Activated CD8-positive, alpha-beta T cell treated with anti-CD3 and anti-CD28 coated beads, Interleukin-2, amount 10 ng/mL, durations not matched to agents 7 days and 5 days (primary cell): Measurements from ENCODE around the gene PAAF1. TPM values are rescaled to one million over a fixed set of nuclear protein-coding genes. Genes with fewer than 3 reads are reported as not detected.

Source experiments
- ATAC-seq: fragments of 150-1000 bp; cut with Tn5 transposase; one replicate; pipeline ENCODE4 v1.10.0; 2021; ENCODE audit warnings: moderate library complexity
- CTCF ChIA-PET: fragments of 350-600 bp; sonication (Branson Sonifier 250); formaldehyde crosslinking; loops from one replicate; lab custom pipeline; 2021; ENCODE audit warnings: antibody characterized with exemption; lab: Charles Lee
- POLR2A ChIA-PET: fragments of 350-600 bp; sonication (Branson Sonifier 250); formaldehyde crosslinking; loops from one replicate; lab custom pipeline; 2021; ENCODE audit warnings: antibody characterized with exemption; lab: Charles Lee
- DNase-seq: peaks from one replicate; pipeline ENCODE4 v3.0.0-alpha.2; 2020
- H3K27ac Mint-ChIP-seq: one replicate; pipeline ENCODE4 v1.8.0; 2021; ENCODE audit warnings: mild to moderate bottlenecking, mixed read lengths
- H3K27me3 Mint-ChIP-seq: one replicate; pipeline ENCODE4 v1.8.0; 2021; ENCODE audit warnings: low read depth, mixed read lengths
- H3K36me3 Mint-ChIP-seq: one replicate; pipeline ENCODE4 v1.8.0; 2021; ENCODE audit warnings: low read depth, mixed read lengths
- H3K4me1 Mint-ChIP-seq: one replicate; pipeline ENCODE4 v1.8.0; 2021; ENCODE audit warnings: low read depth, mixed read lengths
- H3K4me3 Mint-ChIP-seq: one replicate; pipeline ENCODE4 v1.8.0; 2021; ENCODE audit warnings: mild to moderate bottlenecking, mixed read lengths
- H3K9me3 Mint-ChIP-seq: one replicate; pipeline ENCODE4 v1.8.0; 2022; ENCODE audit warnings: mixed read lengths; ENCODE audit not compliant: insufficient read depth
- total RNA-seq, 2 experiments: library from RNA; stranded (reverse); gene quantifications; one replicate each; pipeline ENCODE4 v1.2.3, GENCODE V29; 2021

PAAF1 gene
- total RNA-seq, 2 experiments from 2014 or later = 17.9 to 19.6 TPM

DNA sequence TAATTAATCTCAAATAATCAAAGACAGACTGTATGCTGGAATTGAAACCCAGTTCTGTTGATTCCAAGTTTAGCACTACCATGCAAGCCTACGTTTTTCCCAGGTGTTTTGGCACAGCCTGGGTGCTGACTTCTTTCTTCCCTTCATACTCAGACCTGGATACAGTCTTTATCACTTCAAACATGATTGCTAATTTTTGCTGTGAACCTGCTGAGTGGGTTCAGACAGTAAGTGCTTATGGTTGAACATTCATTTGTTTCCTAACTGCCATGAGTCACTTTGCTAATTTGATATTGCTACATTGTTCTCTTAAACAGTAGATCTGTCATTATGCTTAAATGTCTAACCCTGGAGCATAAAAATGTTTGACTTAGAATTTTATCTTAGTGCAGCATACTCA, 12.2 kb downstream of the PAAF1 start:
- DNase-seq = no peak
- no peak overlapping the region for H3K4me3 Mint-ChIP-seq
- POLR2A ChIA-PET = no interaction called here
- H3K36me3 Mint-ChIP-seq = peaks cover 21% of the 10 kb centered on the region
- CTCF ChIA-PET = no interaction called here
- H3K9me3 Mint-ChIP-seq = no peaks in the 10 kb centered on the region
- H3K27ac Mint-ChIP-seq = no peak overlapping the region
- H3K4me1 Mint-ChIP-seq = no peaks in the 10 kb centered on the region
- no peaks in the 10 kb centered on the region for H3K27me3 Mint-ChIP-seq
- ATAC-seq = no peak

DNA sequence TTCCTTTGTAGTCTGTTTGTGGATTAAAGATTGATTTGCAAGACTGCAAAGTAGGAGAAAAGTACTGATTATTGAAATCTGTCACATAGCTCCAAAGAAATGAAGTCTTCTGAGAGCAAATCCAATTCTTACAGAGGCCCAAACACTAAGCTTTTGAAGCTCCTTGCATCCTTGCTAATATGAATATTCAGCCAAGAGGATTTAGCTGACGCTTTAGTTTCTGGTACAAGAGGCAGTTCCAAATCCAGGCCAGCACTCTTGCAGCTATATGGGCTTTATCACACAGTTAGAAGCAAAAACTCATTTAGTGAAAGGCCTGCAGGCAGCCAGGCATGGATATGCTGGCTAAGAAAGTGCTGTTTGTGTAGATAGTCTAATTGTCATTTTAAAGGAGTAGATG, 12.7 kb downstream of the PAAF1 start:
- CTCF ChIA-PET = interaction anchor here (0.6 kb wide), 1 partner anchor 11 kb away, joined by 3 read pairs; no protein-coding TSS in a partner anchor
- ATAC-seq (no peak), DNase-seq (no peak)
- Mint-ChIP-seq H3K36me3 (peaks cover 21% of the 10 kb centered on the region), H3K4me1 (no peaks in the 10 kb centered on the region), H3K9me3 (no peaks in the 10 kb centered on the region), H3K4me3 (no peak overlapping the region), H3K27me3 (no peaks in the 10 kb centered on the region), H3K27ac (no peak overlapping the region)
- POLR2A ChIA-PET = no interaction called here

DNA sequence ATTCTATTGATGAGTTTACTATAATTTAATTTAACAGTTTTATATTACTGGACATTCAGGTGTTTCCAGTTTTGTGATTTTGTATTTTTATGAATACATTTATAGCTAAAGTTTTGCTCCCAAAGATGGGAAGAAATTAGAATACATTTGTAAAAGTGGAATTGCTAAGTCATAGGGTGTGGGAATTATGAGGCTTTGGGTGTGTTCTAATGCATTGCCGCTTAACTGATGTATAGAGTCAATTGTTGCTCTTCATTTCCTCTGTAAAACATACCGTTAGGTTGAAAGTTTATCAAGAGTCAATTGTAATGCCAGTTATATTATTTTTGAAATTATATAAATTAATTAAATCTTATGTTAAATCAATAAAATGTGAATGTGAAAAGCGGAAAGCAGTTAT, 16.2 kb downstream of the PAAF1 start:
- CTCF ChIA-PET = interaction anchor here (1.6 kb wide), 1 partner anchor 12 kb away, joined by 4 read pairs; no protein-coding TSS in a partner anchor
- H3K9me3 Mint-ChIP-seq = no peaks in the 10 kb centered on the region
- ATAC-seq (no peak), DNase-seq (no peak)
- H3K36me3 Mint-ChIP-seq = peaks cover 12% of the 10 kb centered on the region
- no peaks in the 10 kb centered on the region for H3K4me1 Mint-ChIP-seq
- no peak overlapping the region for H3K4me3 Mint-ChIP-seq
- POLR2A ChIA-PET = no interaction called here
- no peak overlapping the region for H3K27ac Mint-ChIP-seq
- H3K27me3 Mint-ChIP-seq = no peaks in the 10 kb centered on the region

DNA sequence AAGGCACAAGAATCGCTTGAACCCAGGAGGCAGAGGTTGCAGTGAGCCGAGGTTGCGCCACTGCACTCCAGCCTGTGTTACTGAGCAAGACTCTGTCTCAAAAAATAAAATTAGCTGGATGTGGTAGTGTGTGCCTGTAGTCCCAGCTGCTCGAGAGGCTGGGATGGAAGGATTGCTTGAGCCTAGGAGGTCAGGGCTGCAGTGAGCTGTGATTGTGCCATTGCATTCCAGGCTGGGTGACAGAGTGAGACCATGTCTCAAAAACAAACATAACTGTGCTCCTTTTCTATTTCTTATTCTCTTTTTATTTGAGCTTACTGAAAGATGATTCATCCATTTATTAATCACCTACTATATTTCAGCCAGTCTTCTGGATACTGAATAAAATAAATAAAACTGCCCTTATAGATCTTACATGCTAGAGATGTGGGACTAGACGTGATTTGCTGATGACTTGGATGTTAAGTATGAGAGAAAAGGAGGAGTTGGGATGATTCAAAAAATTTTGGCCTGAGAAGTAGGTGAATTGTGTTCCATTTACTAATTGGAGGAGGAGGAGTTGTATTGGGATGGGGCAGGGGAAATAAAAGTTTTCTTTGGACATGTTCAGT, 18.0 kb downstream of the PAAF1 start:
- DNase-seq = no peak
- no peaks in the 10 kb centered on the region for H3K4me1 Mint-ChIP-seq
- no peaks in the 10 kb centered on the region for H3K9me3 Mint-ChIP-seq
- ChIA-PET CTCF (no interaction called here), POLR2A (no interaction called here)
- ATAC-seq = no peak
- no peaks in the 10 kb centered on the region for H3K27me3 Mint-ChIP-seq
- no peak overlapping the region for H3K27ac Mint-ChIP-seq
- peaks cover 15% of the 10 kb centered on the region for H3K36me3 Mint-ChIP-seq
- H3K4me3 Mint-ChIP-seq = no peak overlapping the region

DNA sequence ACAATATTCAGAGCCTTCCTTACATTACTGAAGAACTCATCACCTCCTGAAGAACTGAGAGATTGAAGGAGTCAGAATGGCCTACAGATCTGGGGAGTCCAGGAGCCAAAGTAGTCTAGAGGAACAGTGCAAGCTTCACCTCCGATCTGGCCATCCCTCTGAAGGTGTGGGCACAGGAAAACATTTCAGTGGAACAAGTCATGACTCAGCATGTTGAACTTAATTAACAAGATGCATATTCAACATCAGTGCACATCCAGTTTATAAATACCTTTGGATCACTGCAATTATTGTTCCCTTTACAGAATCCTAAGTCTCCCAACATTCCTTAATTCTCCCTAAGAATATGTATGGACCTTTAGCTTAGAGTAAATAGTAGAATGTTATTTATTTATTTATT, 25.5 kb downstream of the PAAF1 start:
- Mint-ChIP-seq H3K4me3 (no peak overlapping the region), H3K27ac (no peak overlapping the region), H3K4me1 (no peaks in the 10 kb centered on the region), H3K9me3 (no peaks in the 10 kb centered on the region), H3K27me3 (no peaks in the 10 kb centered on the region), H3K36me3 (peaks cover 21% of the 10 kb centered on the region)
- POLR2A ChIA-PET = no interaction called here
- DNase-seq (no peak), ATAC-seq (no peak)
- CTCF ChIA-PET = no interaction called here

DNA sequence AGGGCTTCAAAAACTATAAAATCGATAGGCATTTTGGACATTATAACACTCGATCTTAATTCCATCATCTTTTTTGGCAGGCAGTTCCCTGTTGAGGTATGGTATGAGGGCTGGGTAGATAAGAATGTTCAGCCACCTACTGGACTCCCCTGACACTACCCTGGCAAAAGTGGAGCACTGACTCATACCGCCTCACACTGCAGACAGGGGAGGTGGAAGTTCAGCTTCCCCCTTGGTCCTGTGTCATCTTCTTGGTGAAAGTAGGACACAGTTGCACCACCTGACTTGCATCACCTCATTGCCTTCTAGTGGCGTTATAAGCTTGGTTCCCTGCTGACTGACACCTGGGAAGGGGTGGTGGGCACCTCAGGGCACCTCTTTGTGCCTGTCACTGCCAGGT, 30.4 kb downstream of the PAAF1 start:
- Mint-ChIP-seq H3K27ac (no peak overlapping the region), H3K4me3 (no peak overlapping the region), H3K9me3 (no peaks in the 10 kb centered on the region), H3K27me3 (no peaks in the 10 kb centered on the region), H3K36me3 (peaks cover 6% of the 10 kb centered on the region), H3K4me1 (no peaks in the 10 kb centered on the region)
- CTCF ChIA-PET = interaction anchor here (1.5 kb wide), 1 partner anchor 26 kb away, joined by 3 read pairs; no protein-coding TSS in a partner anchor
- POLR2A ChIA-PET = no interaction called here
- ATAC-seq (peak; percentile 70), DNase-seq (no peak)

DNA sequence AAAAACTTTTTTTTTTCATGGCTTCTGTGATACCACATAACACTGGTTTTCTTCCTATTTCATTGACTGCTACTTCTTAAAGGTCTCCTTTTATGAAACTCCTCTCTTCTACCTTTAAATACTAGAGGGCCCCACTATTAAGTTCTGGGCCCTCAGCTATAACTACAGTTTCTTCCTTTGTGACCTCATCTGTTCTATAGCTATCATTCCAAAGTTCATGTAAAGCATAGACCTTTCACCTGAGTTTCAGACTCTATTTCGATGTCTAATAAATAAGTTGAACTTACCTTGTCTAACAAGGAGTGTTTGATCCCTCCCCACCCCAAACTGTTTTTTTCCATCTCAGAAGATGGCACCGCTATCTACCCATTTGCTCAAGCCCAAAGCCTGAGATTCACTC, 35.2 kb downstream of the PAAF1 start:
- H3K27ac Mint-ChIP-seq = no peak overlapping the region
- H3K4me3 Mint-ChIP-seq = no peak overlapping the region
- peaks cover 13% of the 10 kb centered on the region for H3K36me3 Mint-ChIP-seq
- DNase-seq (no peak), ATAC-seq (no peak)
- ChIA-PET CTCF (no interaction called here), POLR2A (interaction anchor here (1.1 kb wide), 1 partner anchor 26 kb away, joined by 3 read pairs; no protein-coding TSS in a partner anchor)
- H3K4me1 Mint-ChIP-seq = no peaks in the 10 kb centered on the region
- H3K9me3 Mint-ChIP-seq = no peaks in the 10 kb centered on the region
- no peaks in the 10 kb centered on the region for H3K27me3 Mint-ChIP-seq

DNA sequence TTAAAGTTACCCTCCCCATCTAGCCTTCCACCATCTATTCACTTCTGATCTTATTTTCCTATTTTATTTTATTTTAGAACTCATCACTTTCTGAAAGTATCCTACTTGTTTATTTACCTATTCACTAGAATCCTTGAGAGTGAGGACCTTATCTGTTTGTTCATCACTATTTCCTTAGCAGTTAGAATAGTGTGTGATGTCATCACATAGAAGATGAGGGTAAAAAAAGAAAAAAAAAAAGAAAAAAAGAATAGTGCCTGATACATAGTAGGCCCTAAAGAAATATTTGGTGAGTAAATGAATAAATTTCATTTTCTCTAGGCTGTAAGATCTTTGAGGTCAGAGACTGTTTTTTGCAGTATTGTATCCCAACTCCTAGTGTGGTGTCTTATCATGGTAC, 36.7 kb downstream of the PAAF1 start:
- Mint-ChIP-seq H3K36me3 (peaks cover 20% of the 10 kb centered on the region), H3K27me3 (no peaks in the 10 kb centered on the region), H3K27ac (no peak overlapping the region), H3K4me1 (no peaks in the 10 kb centered on the region), H3K4me3 (no peak overlapping the region), H3K9me3 (no peaks in the 10 kb centered on the region)
- POLR2A ChIA-PET = no interaction called here
- CTCF ChIA-PET = no interaction called here
- DNase-seq (no peak), ATAC-seq (no peak)

DNA sequence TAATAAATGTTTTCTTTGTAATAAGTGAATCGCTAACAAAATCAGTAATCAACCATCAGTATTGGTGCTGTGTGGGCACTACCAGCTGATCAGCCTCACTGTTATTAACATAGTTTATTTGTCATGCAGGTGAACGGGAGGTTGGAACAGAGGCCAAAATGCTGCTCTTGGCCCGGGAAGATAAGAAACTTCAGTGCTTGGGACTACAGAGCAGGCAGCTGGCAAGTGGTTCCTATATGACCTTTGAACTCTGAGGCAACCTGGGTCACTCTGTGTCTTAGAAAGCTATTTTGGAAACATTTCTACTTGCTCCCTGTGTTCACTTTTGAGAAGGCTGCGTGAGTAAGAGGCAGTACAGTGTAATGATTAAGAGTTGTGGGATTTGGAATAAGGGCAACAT, 37.5 kb downstream of the PAAF1 start:
- no peaks in the 10 kb centered on the region for H3K9me3 Mint-ChIP-seq
- CTCF ChIA-PET = no interaction called here
- DNase-seq = no peak
- no peaks in the 10 kb centered on the region for H3K27me3 Mint-ChIP-seq
- no peak overlapping the region for H3K27ac Mint-ChIP-seq
- H3K36me3 Mint-ChIP-seq = peaks cover 24% of the 10 kb centered on the region
- ATAC-seq = no peak
- POLR2A ChIA-PET = no interaction called here
- no peaks in the 10 kb centered on the region for H3K4me1 Mint-ChIP-seq
- H3K4me3 Mint-ChIP-seq = no peak overlapping the region

DNA sequence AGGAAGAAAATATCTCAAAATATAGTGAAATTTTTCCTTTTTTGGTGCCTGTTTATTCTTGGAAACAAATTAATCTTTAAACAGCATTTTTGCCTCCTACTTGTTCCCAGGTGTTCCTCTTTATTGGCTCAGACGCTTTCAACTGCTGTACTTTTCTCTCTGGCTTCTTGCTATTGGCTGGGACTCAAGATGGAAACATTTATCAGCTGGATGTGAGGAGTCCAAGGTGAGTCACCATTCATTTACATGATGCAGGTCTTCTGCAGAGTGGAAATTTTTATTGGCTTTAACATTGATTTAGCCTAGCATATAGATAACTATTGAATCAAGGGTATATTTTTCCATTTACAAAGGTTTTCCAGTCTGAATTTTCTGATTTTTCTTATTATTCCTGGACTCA, 39.6 kb downstream of the PAAF1 start:
- H3K9me3 Mint-ChIP-seq = no peaks in the 10 kb centered on the region
- no peaks in the 10 kb centered on the region for H3K4me1 Mint-ChIP-seq
- no peak overlapping the region for H3K27ac Mint-ChIP-seq
- ATAC-seq = no peak
- no peaks in the 10 kb centered on the region for H3K27me3 Mint-ChIP-seq
- CTCF ChIA-PET = no interaction called here
- POLR2A ChIA-PET = no interaction called here
- H3K36me3 Mint-ChIP-seq = peaks cover 30% of the 10 kb centered on the region
- no peak overlapping the region for H3K4me3 Mint-ChIP-seq
- no peak for DNase-seq

DNA sequence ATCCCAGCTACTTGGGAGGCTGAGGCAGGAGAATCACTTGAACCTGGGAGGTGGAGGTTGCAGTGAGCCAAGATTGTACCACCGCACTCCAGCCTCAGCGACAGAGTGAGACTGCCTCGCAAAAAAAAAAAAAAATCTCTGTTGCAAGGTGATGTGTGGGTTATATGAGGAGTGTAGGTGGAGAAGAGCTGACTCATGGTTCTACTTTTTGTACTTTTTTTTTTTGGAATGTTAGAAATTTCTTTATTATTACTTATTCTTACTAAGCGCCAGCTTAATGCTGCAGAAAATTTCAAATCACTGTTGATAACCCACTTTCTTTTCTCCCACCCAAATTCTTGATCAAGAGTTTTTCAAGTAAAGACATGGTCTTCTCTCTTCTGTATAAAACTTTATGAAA, 44.4 kb downstream of the PAAF1 start:
- Mint-ChIP-seq H3K9me3 (no peaks in the 10 kb centered on the region), H3K4me1 (no peaks in the 10 kb centered on the region), H3K27me3 (no peaks in the 10 kb centered on the region), H3K27ac (no peak overlapping the region), H3K4me3 (no peak overlapping the region), H3K36me3 (peaks cover 32% of the 10 kb centered on the region)
- DNase-seq (no peak), ATAC-seq (no peak)
- ChIA-PET POLR2A (no interaction called here), CTCF (no interaction called here)

DNA sequence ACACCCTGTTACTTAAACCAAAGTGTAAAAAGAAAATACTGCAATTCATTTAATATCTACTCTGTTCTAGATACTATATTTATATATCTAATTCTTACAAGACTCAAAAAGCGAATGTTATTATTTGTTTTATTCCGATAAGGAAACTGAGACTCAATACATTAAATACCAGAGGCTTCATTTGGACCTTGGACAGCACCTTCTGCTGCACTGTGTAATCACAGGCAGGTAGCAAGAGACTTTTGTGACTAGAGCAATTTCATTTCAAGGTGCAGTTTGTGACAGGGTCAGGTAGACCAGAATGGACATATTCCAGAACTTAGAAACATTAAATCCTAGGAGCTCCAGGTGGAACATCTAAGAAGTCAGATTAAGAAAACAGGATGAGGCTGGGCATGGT, 52.6 kb downstream of the PAAF1 start:
- Mint-ChIP-seq H3K27me3 (no peaks in the 10 kb centered on the region), H3K4me3 (no peak overlapping the region), H3K36me3 (peaks cover 25% of the 10 kb centered on the region), H3K27ac (no peak overlapping the region), H3K9me3 (no peaks in the 10 kb centered on the region), H3K4me1 (no peaks in the 10 kb centered on the region)
- ATAC-seq = no peak
- DNase-seq = no peak
- ChIA-PET CTCF (no interaction called here), POLR2A (no interaction called here)
